GM23248 (cell line): ENCODE results near the gene RECQL5. TPM values are rescaled to one million over a fixed set of nuclear protein-coding genes. Genes with fewer than 3 reads are reported as not detected.

Source experiments
- DNase-seq: peaks from one replicate; pipeline ENCODE4 v3.0.0-alpha.2; 2015
- H2AFZ ChIP-seq: fragments of 200-600 bp; sonication (generic); 2 replicates; pipeline ENCODE4 v1.6.1; 2016; ENCODE audit warnings: antibody characterized with exemption
- H3F3A ChIP-seq: fragments of 200-600 bp; sonication (generic); 2 replicates; pipeline ENCODE4 v1.6.1; 2016; ENCODE audit warnings: mild to moderate bottlenecking, antibody characterized with exemption, mixed run types; ENCODE audit not compliant: insufficient read depth
- H3K27ac ChIP-seq: fragments of 200-600 bp; sonication (generic); 2 replicates; pipeline ENCODE4 v1.5.1; 2016; ENCODE audit warnings: mild to moderate bottlenecking
- H3K27me3 ChIP-seq: fragments of 200-600 bp; sonication (generic); replicated peaks from 2 replicates; pipeline ENCODE4 v1.6.1; 2016; ENCODE audit warnings: mild to moderate bottlenecking; ENCODE audit not compliant: insufficient read depth
- H3K36me3 ChIP-seq: fragments of 200-600 bp; sonication (generic); 2 replicates; pipeline ENCODE4 v1.6.1; 2016; ENCODE audit warnings: low read depth, mild to moderate bottlenecking
- H3K4me1 ChIP-seq: fragments of 200-600 bp; sonication (generic); 2 replicates; pipeline ENCODE4 v1.6.1; 2016; ENCODE audit warnings: mild to moderate bottlenecking; ENCODE audit not compliant: insufficient read depth
- H3K4me2 ChIP-seq: fragments of 200-600 bp; sonication (generic); one replicate; pipeline ENCODE4 v1.6.1; 2016; ENCODE audit warnings: mild to moderate bottlenecking; ENCODE audit not compliant: unreplicated experiment
- H3K4me3 ChIP-seq: fragments of 200-600 bp; sonication (generic); 2 replicates; pipeline ENCODE4 v1.5.1; 2016; ENCODE audit warnings: mild to moderate bottlenecking
- H3K79me2 ChIP-seq: fragments of 200-600 bp; sonication (generic); 2 replicates; pipeline ENCODE4 v1.6.1; 2016; ENCODE audit warnings: mild to moderate bottlenecking; ENCODE audit not compliant: insufficient read depth
- H3K9ac ChIP-seq: fragments of 200-600 bp; sonication (generic); 2 replicates; pipeline ENCODE4 v1.6.1; 2016; ENCODE audit warnings: mild to moderate bottlenecking
- H3K9me2 ChIP-seq: fragments of 200-600 bp; sonication (generic); 2 replicates; pipeline ENCODE4 v1.6.1; 2016; ENCODE audit warnings: mixed run types, mild to moderate bottlenecking, moderate library complexity; ENCODE audit not compliant: insufficient read depth
- H3K9me3 ChIP-seq: fragments of 200-600 bp; sonication (generic); one replicate; pipeline ENCODE4 v1.6.1; 2017; ENCODE audit warnings: low read depth
- H4K20me1 ChIP-seq: fragments of 200-600 bp; sonication (generic); 2 replicates; pipeline ENCODE4 v1.6.0; 2016; ENCODE audit not compliant: insufficient read depth
- EZH2 ChIP-seq: fragments of 200-600 bp; sonication (generic); IDR thresholded peaks from 2 replicates; pipeline ENCODE4 v1.6.1; 2018; ENCODE audit warnings: antibody characterized with exemption, mild to moderate bottlenecking; ENCODE audit not compliant: insufficient read depth, poor library complexity, severe bottlenecking
- EZH2phosphoT487 ChIP-seq: fragments of 200-600 bp; sonication (generic); IDR thresholded peaks from 2 replicates; pipeline ENCODE4 v1.6.1; 2018; ENCODE audit warnings: antibody characterized with exemption, moderate library complexity, mild to moderate bottlenecking, low read depth; ENCODE audit not compliant: insufficient read depth
- WGBS, 2 experiments: methylation state at CpG; one replicate each; pipeline ENCODE4 v1.1.6; 2015 to 2017; ENCODE audit warnings: low lambda C conversion rate in 2 of 2, low coverage in 1 of 2; ENCODE audit errors: missing lambda C conversion rate in 2 of 2; 5-methylcytosine and 5-hydroxymethylcytosine counted together
- in situ Hi-C: fragments of 300-500 bp; cut with MboI; formaldehyde crosslinking; loops from 2 replicates; pipeline ENCODE4 v1.15.0; 2020
- polyA plus RNA-seq: library from polyadenylated mRNA; unstranded; fragments of >200 nt; fragmentation: Nextera tagmentation; extraction: Ambion mirVana; gene quantifications from 2 replicates; pipeline ENCODE4 v1.2.1, GENCODE V29; 2016
- total RNA-seq: library from RNA; depleted of rRNA; stranded (reverse); fragments of >200 nt; shearing (Covaris generic); gene quantifications from 2 replicates; pipeline ENCODE4 v1.2.3, GENCODE V29; 2014

The RECQL5 gene
- total and polyA plus RNA-seq, 2 experiments from 2014 or later = 12.8 to 20.9 TPM

DNA sequence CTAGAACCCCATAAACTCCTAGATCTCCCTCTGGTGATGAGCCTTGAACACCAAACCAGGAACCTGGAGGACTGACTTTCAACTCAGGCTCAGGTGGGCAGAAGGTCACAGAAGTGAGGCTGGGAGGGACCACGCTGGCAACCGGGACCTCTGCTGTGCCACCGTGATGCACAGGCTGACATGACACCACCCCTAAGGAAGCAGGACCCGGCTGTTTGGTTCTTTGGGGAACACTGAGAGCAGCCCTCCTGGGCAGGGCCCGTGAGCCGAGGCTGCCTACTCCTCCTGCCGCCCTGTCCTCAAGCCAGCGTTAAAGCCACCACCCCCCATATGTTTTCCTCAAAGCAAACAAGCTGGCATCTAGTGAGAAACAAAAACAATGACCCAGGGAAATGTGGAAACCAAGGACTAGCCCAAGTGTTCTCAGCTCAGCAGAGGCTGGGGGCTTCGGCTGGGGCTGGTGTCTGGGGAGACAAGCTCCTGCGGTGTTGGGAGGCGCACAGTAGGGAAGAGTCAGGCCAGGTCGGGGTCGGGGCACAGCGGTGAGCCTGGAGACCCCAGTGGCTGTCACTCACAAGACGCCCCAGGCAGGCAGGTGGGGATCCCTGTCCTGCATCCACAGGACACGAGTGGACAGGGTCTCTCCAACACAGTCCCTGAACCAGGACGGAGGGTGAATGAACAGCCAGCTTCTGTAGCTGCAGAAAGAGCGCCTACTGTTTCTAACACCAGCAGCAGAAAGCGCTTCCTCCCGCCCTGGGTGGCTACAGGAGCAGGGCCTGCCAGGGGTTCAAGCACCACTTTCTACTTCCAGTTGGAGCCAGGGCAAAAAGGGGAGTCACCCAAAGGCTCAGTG lies 32.0 kb downstream of the RECQL5 start:
- Histone ChIP-seq H3K27me3 (no peaks in the 10 kb centered on the region), H3F3A (0 out of 2 replicates have a peak, but pooled peaks cover 4% of the 10 kb centered on the region), H3K27ac (no peak overlapping the region), H3K9me3 (no peaks in the 10 kb centered on the region), H3K4me1 (peaks cover 13% of the 10 kb centered on the region), H2AFZ (no peak overlapping the region), H3K4me3 (no peak overlapping the region), H3K79me2 (no peaks in the 10 kb centered on the region), H3K9ac (0 out of 2 replicates have a peak overlapping the region, but pooled peaks have one; percentile 52), H4K20me1 (no peaks in the 10 kb centered on the region), H3K4me2 (no peak overlapping the region), H3K9me2 (no peaks in the 10 kb centered on the region), H3K36me3 (no peaks in the 10 kb centered on the region)
- TF ChIP-seq EZH2phosphoT487 (no peak), EZH2 (no peak)
- in situ Hi-C loops = no loop called here
- DNase-seq = no peak
- 82 to 83% methylated on average over 20 of the region's 20 CpGs for WGBS, 2 experiments

DNA sequence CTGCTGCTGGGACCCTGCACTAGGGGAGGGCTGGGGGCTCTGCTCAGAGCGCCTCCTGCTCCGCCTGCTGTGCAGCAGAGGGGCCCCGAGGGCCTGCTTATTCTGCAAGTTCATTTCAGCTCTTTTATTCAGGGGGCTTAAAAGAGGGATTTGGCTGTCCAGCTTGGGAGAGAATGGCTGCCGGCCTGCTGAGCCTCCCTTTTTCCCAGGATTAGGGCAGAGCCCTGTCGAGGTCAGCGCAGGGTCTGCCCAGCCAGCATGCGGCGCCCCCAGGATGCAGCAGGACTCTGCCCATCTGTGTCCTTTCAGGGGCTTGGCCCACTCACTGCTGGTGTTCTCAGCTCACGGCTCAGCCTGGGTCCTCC lies 32.6 kb downstream of the RECQL5 start:
- in situ Hi-C loops = no loop called here
- H3K79me2 ChIP-seq = no peaks in the 10 kb centered on the region

DNA sequence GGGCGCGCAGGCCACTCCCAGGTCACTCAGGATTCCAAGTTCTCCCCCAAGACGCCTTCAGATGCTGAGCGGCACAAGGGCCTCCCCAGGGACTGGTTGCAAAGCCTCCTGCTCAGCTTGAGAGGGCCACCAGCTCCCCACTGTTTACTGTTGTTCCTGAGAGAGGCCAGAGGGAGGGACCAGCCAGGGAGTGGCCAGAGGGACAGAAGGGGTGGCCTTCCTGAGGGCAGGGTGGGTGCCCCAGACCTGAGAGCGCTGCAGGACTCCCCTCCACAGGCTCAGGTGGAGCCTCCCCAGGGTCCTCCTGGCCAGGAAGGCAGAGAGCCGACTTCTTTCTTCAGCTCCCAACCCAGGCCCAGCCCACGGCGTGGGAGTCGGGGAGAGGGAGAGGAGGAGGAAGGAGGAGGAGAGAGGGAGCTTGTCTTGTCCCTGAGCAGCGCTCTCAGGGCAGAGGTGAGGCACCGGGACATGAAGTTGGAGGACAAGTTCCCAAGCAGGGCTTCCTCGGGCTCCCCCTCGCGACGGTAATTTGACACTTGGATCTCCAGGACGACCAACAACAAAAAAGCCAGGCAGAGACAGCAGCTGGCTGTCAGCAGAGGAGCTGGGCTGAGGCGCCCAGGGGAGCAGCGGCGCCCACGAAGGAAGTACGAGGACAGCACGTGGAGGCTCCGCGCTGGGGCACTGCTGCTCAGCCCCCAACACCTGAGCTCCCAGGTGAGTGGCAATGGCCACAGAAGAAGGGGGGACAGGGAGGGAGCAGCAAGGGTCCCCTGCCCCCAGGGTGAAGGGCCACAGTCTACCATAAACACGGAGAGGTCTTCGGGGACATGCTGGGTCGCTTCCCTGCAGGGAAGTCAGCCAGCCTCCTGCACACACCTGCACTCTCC lies 33.2 kb downstream of the RECQL5 start:
- peak overlapping the region; percentile 73 for H3K27ac ChIP-seq
- peak overlapping the region; percentile 53 for H3K9ac ChIP-seq
- no peaks in the 10 kb centered on the region for H3K36me3 ChIP-seq
- H3K4me2 ChIP-seq = peak overlapping the region; percentile 60
- H3K4me3 ChIP-seq = no peak overlapping the region
- H2AFZ ChIP-seq = peak overlapping the region; percentile 61
- no peak for TF ChIP-seq EZH2
- TF ChIP-seq EZH2phosphoT487 = no peak
- no peaks in the 10 kb centered on the region for H3K27me3 ChIP-seq
- 0 out of 2 replicates have a peak, but pooled peaks cover 4% of the 10 kb centered on the region for H3F3A ChIP-seq
- in situ Hi-C loops = no loop called here
- H3K79me2 ChIP-seq = no peaks in the 10 kb centered on the region
- peak; percentile 96 for DNase-seq
- WGBS, 2 experiments = 6 to 8% methylated on average over 26 to 27 of the region's 27 CpGs
- H3K4me1 ChIP-seq = peaks cover 13% of the 10 kb centered on the region
- no peaks in the 10 kb centered on the region for H3K9me2 ChIP-seq
- no peaks in the 10 kb centered on the region for H3K9me3 ChIP-seq
- no peaks in the 10 kb centered on the region for H4K20me1 ChIP-seq

More for the DNA sequence above, 32.6 kb downstream of the RECQL5 start:
- WGBS, 2 experiments = 75 to 77% methylated on average over 9 of the region's 9 CpGs
- peak overlapping the region; percentile 52 for H3K9ac ChIP-seq
- 0 out of 2 replicates have a peak, but pooled peaks cover 4% of the 10 kb centered on the region for H3F3A ChIP-seq
- no peaks in the 10 kb centered on the region for H3K36me3 ChIP-seq
- no peaks in the 10 kb centered on the region for H4K20me1 ChIP-seq
- no peak for TF ChIP-seq EZH2
- no peak for TF ChIP-seq EZH2phosphoT487
- H3K4me1 ChIP-seq = peaks cover 13% of the 10 kb centered on the region
- H3K27ac ChIP-seq = peak overlapping the region; percentile 73
- DNase-seq = no peak
- H3K9me2 ChIP-seq = no peaks in the 10 kb centered on the region
- H3K9me3 ChIP-seq = no peaks in the 10 kb centered on the region
- no peak overlapping the region for H3K4me3 ChIP-seq
- H3K27me3 ChIP-seq = no peaks in the 10 kb centered on the region
- peak overlapping the region; percentile 60 for H3K4me2 ChIP-seq
- H2AFZ ChIP-seq = no peak overlapping the region

DNA sequence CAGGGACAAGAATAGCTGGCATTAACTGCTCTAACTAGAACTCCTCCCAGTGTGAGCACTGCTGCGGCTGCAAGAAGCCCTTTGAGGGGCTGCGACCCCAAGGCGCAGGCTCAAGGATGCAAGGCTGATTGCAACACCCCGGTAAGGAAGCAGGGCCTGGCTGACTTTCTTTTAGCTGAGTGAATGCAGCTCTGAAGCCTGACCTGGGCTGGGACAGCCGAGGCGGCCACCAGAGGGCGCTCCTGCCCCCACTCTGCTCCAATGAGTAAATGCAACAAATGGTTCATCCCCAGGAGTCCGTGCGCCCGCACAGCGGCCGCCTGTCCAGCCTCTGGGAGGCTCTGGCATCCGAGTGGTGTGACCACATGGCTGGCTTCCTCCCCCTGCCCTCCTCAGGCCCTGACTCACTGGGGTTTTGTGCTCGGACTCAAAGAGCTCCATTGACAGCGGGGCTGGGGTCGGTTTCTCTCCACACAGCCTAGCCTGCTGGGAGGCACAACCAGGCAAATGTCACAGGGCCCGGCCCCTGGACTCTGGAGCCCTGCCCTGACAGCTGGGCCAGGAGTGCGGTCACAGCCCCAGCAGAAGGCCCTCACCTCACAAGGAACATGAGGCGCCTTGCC lies 34.0 kb downstream of the RECQL5 start, which contains the start of gene SMIM5:
TSS of gene SMIM5 (plus strand) at position 572 of the 623 bp plus-strand sequence. CDS start 6,768 bp downstream, outside the sequence.
- H3K9ac ChIP-seq = peak within 1 kb of the TSS; percentile 53

More for the DNA sequence above, 34.0 kb downstream of the RECQL5 start, which contains the start of gene SMIM5:
- no peaks in the 10 kb centered on the region for H3K27me3 ChIP-seq
- in situ Hi-C loops = no loop called here
- peak; percentile 93 for DNase-seq
- H3K9me2 ChIP-seq = no peaks in the 10 kb centered on the region
- 0 out of 2 replicates have a peak, but pooled peaks cover 4% of the 10 kb centered on the region for H3F3A ChIP-seq
- H3K36me3 ChIP-seq = no peaks in the 10 kb centered on the region
- H3K4me2 ChIP-seq = peak within 1 kb of the TSS; percentile 60
- 11 to 14% methylated on average over 19 of the region's 19 CpGs for WGBS, 2 experiments
- H3K4me1 ChIP-seq = peaks cover 13% of the 10 kb centered on the region
- no peaks in the 10 kb centered on the region for H4K20me1 ChIP-seq
- TF ChIP-seq EZH2 (no peak), EZH2phosphoT487 (no peak)
- no peaks in the 10 kb centered on the region for H3K9me3 ChIP-seq
- H2AFZ ChIP-seq = peak within 1 kb of the TSS; percentile 61
- no peak within 1 kb of the TSS for H3K4me3 ChIP-seq
- H3K79me2 ChIP-seq = no peaks in the 10 kb centered on the region
- peak within 1 kb of the TSS; percentile 73 for H3K27ac ChIP-seq
